GM23338 (cell line): Measurements from ENCODE around the gene ACSM2B. TPM values are rescaled to one million over a fixed set of nuclear protein-coding genes. Genes with fewer than 3 reads are reported as not detected.
"Not testable (repeated sequence)": the region's sequence is repeated elsewhere in the genome, so short reads cannot be mapped to it uniquely, and the experiment has no call there.

Experiments used
- ATAC-seq: fragments of 200-7000 bp; cut with Tn5 transposase; 3 replicates; pipeline ENCODE4 v1.9.1; 2020
- DNase-seq: peaks from one replicate; pipeline ENCODE4 v3.0.0-alpha.2; 2015; ENCODE audit warnings: low spot score
- H2AFZ ChIP-seq: fragments of 200-600 bp; sonication (generic); 2 replicates; pipeline ENCODE4 v1.8.0; 2016; ENCODE audit warnings: antibody characterized with exemption, mild to moderate bottlenecking, moderate library complexity
- H3F3A ChIP-seq: fragments of 200-600 bp; sonication (generic); replicated peaks from 2 replicates; pipeline ENCODE4 v1.8.0; 2017; ENCODE audit warnings: antibody characterized with exemption, mixed run types, low read depth
- H3K27ac ChIP-seq: fragments of 200-600 bp; sonication (generic); 2 replicates; pipeline ENCODE4 v1.6.1; 2016; ENCODE audit warnings: low read depth
- H3K27me3 ChIP-seq: fragments of 200-600 bp; sonication (generic); 2 replicates; pipeline ENCODE4 v1.8.0; 2016; ENCODE audit warnings: mild to moderate bottlenecking, mixed run types, moderate library complexity; ENCODE audit not compliant: insufficient read depth
- H3K36me3 ChIP-seq: fragments of 200-600 bp; sonication (generic); 2 replicates; pipeline ENCODE4 v1.8.0; 2016; ENCODE audit warnings: mild to moderate bottlenecking; ENCODE audit not compliant: insufficient read depth
- H3K4me1 ChIP-seq: fragments of 200-600 bp; sonication (generic); 2 replicates; pipeline ENCODE4 v1.8.0; 2016; ENCODE audit warnings: mild to moderate bottlenecking, moderate library complexity; ENCODE audit not compliant: insufficient read depth
- H3K4me2 ChIP-seq: fragments of 200-600 bp; sonication (generic); 2 replicates; pipeline ENCODE4 v1.7.1; 2017; ENCODE audit warnings: mixed run types
- H3K4me3 ChIP-seq: fragments of 200-600 bp; sonication (generic); 2 replicates; pipeline ENCODE4 v1.6.1; 2016; ENCODE audit warnings: mixed run types
- H3K79me2 ChIP-seq: fragments of 200-600 bp; sonication (generic); replicated peaks from 2 replicates; pipeline ENCODE4 v1.8.0; 2017; ENCODE audit warnings: mild to moderate bottlenecking; ENCODE audit not compliant: insufficient read depth
- H3K9me2 ChIP-seq: fragments of 200-600 bp; sonication (generic); 2 replicates; pipeline ENCODE4 v1.8.0; 2017; ENCODE audit not compliant: insufficient read depth
- H4K20me1 ChIP-seq: fragments of 200-600 bp; sonication (generic); replicated peaks from 2 replicates; pipeline ENCODE4 v1.8.0; 2017; ENCODE audit warnings: mild to moderate bottlenecking; ENCODE audit not compliant: insufficient read depth
- H3K27ac Mint-ChIP-seq: 2 replicates; pipeline ENCODE4 v1.8.0; 2020; ENCODE audit warnings: inconsistent platforms, mild to moderate bottlenecking, moderate library complexity, mixed read lengths
- H3K27me3 Mint-ChIP-seq: 3 replicates; pipeline ENCODE4 v1.8.0; 2022; ENCODE audit warnings: low read depth, mild to moderate bottlenecking, moderate library complexity, mixed read lengths, inconsistent platforms; ENCODE audit not compliant: insufficient read depth, poor library complexity
- H3K36me3 Mint-ChIP-seq: 3 replicates; pipeline ENCODE4 v1.8.0; 2021; ENCODE audit warnings: low read depth, mild to moderate bottlenecking, inconsistent platforms, moderate library complexity, mixed read lengths
- H3K4me1 Mint-ChIP-seq: 3 replicates; pipeline ENCODE4 v1.8.0; 2020; ENCODE audit warnings: mild to moderate bottlenecking, inconsistent platforms, mixed read lengths
- H3K4me3 Mint-ChIP-seq: 3 replicates; pipeline ENCODE4 v1.8.0; 2021; ENCODE audit warnings: moderate library complexity, mild to moderate bottlenecking, inconsistent platforms, mixed read lengths
- H3K9me3 Mint-ChIP-seq: 3 replicates; pipeline ENCODE4 v1.8.0; 2020; ENCODE audit warnings: moderate library complexity, mild to moderate bottlenecking, inconsistent platforms, mixed read lengths
- polyA plus RNA-seq: library from polyadenylated mRNA; unstranded; fragments of >200 nt; fragmentation: Nextera tagmentation; extraction: Ambion mirVana; gene quantifications from 2 replicates; pipeline ENCODE4 v1.2.1, GENCODE V29; 2016
- small RNA-seq: library from RNA; depleted of rRNA; stranded (forward); fragments of <200 nt; gene quantifications from one replicate; pipeline ENCODE3, GENCODE V24; 2014; ENCODE audit warnings: low replicate concordance
- total RNA-seq: library from RNA; depleted of rRNA; stranded (reverse); fragments of >200 nt; shearing (Covaris generic); gene quantifications from 2 replicates; pipeline ENCODE4 v1.2.3, GENCODE V29; 2014; rRNA removed

The ACSM2B gene
- total and polyA plus RNA-seq, 2 experiments from 2014 or later: not detected

GRCh38 chr16:20490994-20491393 lies 85.2 kb downstream of the ACSM2B start:
- DNase-seq, H3K36me3 Mint-ChIP-seq, H3K4me1 ChIP-seq, H3K27ac ChIP-seq, H3K4me3 ChIP-seq, H3K4me1 Mint-ChIP-seq, H3K4me3 Mint-ChIP-seq, H3K36me3 ChIP-seq, H2AFZ ChIP-seq, H3K4me2 ChIP-seq, H4K20me1 ChIP-seq, H3K9me2 ChIP-seq, H3K27me3 Mint-ChIP-seq, H3F3A ChIP-seq, H3K27ac Mint-ChIP-seq, H3K79me2 ChIP-seq, H3K27me3 ChIP-seq, H3K9me3 Mint-ChIP-seq, ATAC-seq: not testable (repeated sequence)

Small RNA genes within 50 kb of the gene (small RNA-seq; reads per million reads assigned to genes)
- not detected for gene AC141273.3

Other genes starting within 250 kb of the ACSM2B start
- gene GP2, start 248.9 kb downstream of the ACSM2B start, total RNA-seq: not detected in 2 replicates
- not detected in 2 replicates for gene GP2, start 248.9 kb downstream of the ACSM2B start, polyA plus RNA-seq
- gene UMOD, start 223.7 kb downstream of the ACSM2B start, total RNA-seq: not detected in 2 replicates
- gene UMOD, start 223.7 kb downstream of the ACSM2B start, polyA plus RNA-seq: not detected in 2 replicates
- not detected in 2 replicates for gene PDILT, start 171.6 kb downstream of the ACSM2B start, total RNA-seq
- gene PDILT, start 171.6 kb downstream of the ACSM2B start, polyA plus RNA-seq: not detected in 2 replicates
- gene ACSM5, start 166.8 kb downstream of the ACSM2B start, total RNA-seq: not detected in 2 replicates
- gene ACSM5, start 166.8 kb downstream of the ACSM2B start, polyA plus RNA-seq: not detected in 2 replicates
- gene ACSM2A, start 124.8 kb downstream of the ACSM2B start, total RNA-seq: not detected in 2 replicates
- not detected in 2 replicates for gene ACSM2A, start 124.8 kb downstream of the ACSM2B start, polyA plus RNA-seq
- gene ACSM1, start 121.3 kb upstream of the ACSM2B start, total RNA-seq: 0.38 and 1.4 TPM in 2 replicates
- gene ACSM1, start 121.3 kb upstream of the ACSM2B start, polyA plus RNA-seq: 0.26 and 0.34 TPM in 2 replicates
- 88.0 and 93.0 TPM in 2 replicates for gene THUMPD1, start 165.5 kb upstream of the ACSM2B start, total RNA-seq
- 32.9 and 44.6 TPM in 2 replicates for gene THUMPD1, start 165.5 kb upstream of the ACSM2B start, polyA plus RNA-seq
- gene ACSM3, start 187.6 kb upstream of the ACSM2B start, total RNA-seq: 8.7 and 13.4 TPM in 2 replicates
- 4.8 and 5.7 TPM in 2 replicates for gene ACSM3, start 187.6 kb upstream of the ACSM2B start, polyA plus RNA-seq
- 14.0 and 19.5 TPM in 2 replicates for gene ERI2, start 230.1 kb upstream of the ACSM2B start, total RNA-seq
- gene ERI2, start 230.1 kb upstream of the ACSM2B start, polyA plus RNA-seq: 4.2 and 7.2 TPM in 2 replicates
- gene REXO5, start 230.2 kb upstream of the ACSM2B start, total RNA-seq: 5.9 and 6.9 TPM in 2 replicates
- gene REXO5, start 230.2 kb upstream of the ACSM2B start, polyA plus RNA-seq: 5.4 and 6.5 TPM in 2 replicates